K562 (cell line): Measurements from ENCODE around the gene PIP4K2A. TPM values are rescaled to one million over a fixed set of nuclear protein-coding genes. Genes with fewer than 3 reads are reported as not detected.

ENCODE experiments used
- DLX4 ChIP-seq: fragments of 250-450 bp; sonication (Bioruptor Pico); IDR thresholded peaks from 2 replicates; pipeline ENCODE4 v1.6.1; 2021; ENCODE audit warnings: mild to moderate bottlenecking
- ELF4 ChIP-seq: fragments of 450-650 bp; formaldehyde crosslinking; IDR thresholded peaks from 2 replicates; pipeline ENCODE4 v1.4.0; 2022; ENCODE audit warnings: missing genetic modification characterization
- FOXK1 ChIP-seq: sonication (generic); formaldehyde crosslinking; IDR thresholded peaks from 2 replicates; pipeline ENCODE4 v1.8.0; 2022; ENCODE audit warnings: missing genetic modification reagents, mild to moderate bottlenecking, borderline replicate concordance
- HDAC3 ChIP-seq: fragments of 450-650 bp; IDR thresholded peaks from 2 replicates; pipeline ENCODE4 v1.6.1; 2018; ENCODE audit warnings: borderline replicate concordance, mild to moderate bottlenecking, moderate library complexity; ENCODE audit not compliant: partially characterized antibody
- L3MBTL2 ChIP-seq: fragments of 450-650 bp; IDR thresholded peaks from 2 replicates; pipeline ENCODE4 v1.6.1; 2016; ENCODE audit warnings: mild to moderate bottlenecking, moderate library complexity
- MYBL2 ChIP-seq, 2 experiments: fragments of 450-650 bp in 1 of 2; sonication (generic) in 1 of 2; formaldehyde crosslinking in 1 of 2; IDR thresholded peaks; 2 replicates each; pipeline versions ENCODE4 v1.6.1 to v1.8.1; 2017 to 2022; ENCODE audit warnings: borderline replicate concordance in 1 of 2, inconsistent platforms in 1 of 2, low read depth in 1 of 2, mild to moderate bottlenecking in 1 of 2, missing genetic modification reagents in 1 of 2, moderate library complexity in 1 of 2
- NR3C1 ChIP-seq: sonication (generic); formaldehyde crosslinking; IDR thresholded peaks from 2 replicates; pipeline ENCODE4 v1.8.1; 2022; ENCODE audit warnings: missing genetic modification reagents
- OTX1 ChIP-seq: fragments of 450-650 bp; formaldehyde crosslinking; IDR thresholded peaks from 2 replicates; pipeline ENCODE4 v1.4.0; 2022; ENCODE audit warnings: mild to moderate bottlenecking
- PHB ChIP-seq: fragments of 250-450 bp; sonication (Bioruptor Pico); IDR thresholded peaks from 2 replicates; pipeline ENCODE4 v1.5.0; 2021
- POLR3A ChIP-seq: IDR thresholded peaks from 2 replicates; pipeline ENCODE4 v1.6.1; 2011; ENCODE audit warnings: borderline replicate concordance, mild to moderate bottlenecking, moderate library complexity; ENCODE audit not compliant: insufficient read length, insufficient read depth; ENCODE audit errors: extremely low read depth
- RBM39 ChIP-seq: fragments of 200-400 bp; formaldehyde crosslinking; optimal IDR thresholded peaks from 2 replicates; pipeline ENCODE3; 2018; ENCODE audit warnings: low read depth, low read length
- SMARCA5 ChIP-seq: fragments of 450-650 bp; IDR thresholded peaks from 2 replicates; pipeline ENCODE4 v1.6.1; 2016
- TEAD2 ChIP-seq: fragments of 450-650 bp; IDR thresholded peaks from 2 replicates; pipeline ENCODE4 v1.6.1; 2016; ENCODE audit warnings: missing genetic modification characterization, control low read depth, missing compliant biosample characterization
- TSHZ1 ChIP-seq: fragments of 250-450 bp; sonication (Bioruptor Pico); IDR thresholded peaks from 2 replicates; pipeline ENCODE4 v1.4.0; 2020; ENCODE audit warnings: mild to moderate bottlenecking, moderate library complexity
- ZNF140 ChIP-seq: fragments of 250-450 bp; sonication (Bioruptor Pico); IDR thresholded peaks from 2 replicates; pipeline ENCODE4 v1.8.0; 2021; ENCODE audit warnings: moderate library complexity, mild to moderate bottlenecking, inconsistent platforms
- ZNF212 ChIP-seq: fragments of 450-650 bp; formaldehyde crosslinking; IDR thresholded peaks from 2 replicates; pipeline ENCODE4 v1.4.0; 2020; ENCODE audit warnings: mild to moderate bottlenecking
- ZNF263 ChIP-seq: sonication (generic); formaldehyde crosslinking; IDR thresholded peaks from 2 replicates; pipeline ENCODE4 v1.8.0; 2022; ENCODE audit warnings: mild to moderate bottlenecking, missing genetic modification reagents, borderline replicate concordance
- ZNF707 ChIP-seq: fragments of 250-450 bp; sonication (Bioruptor Pico); conservative IDR thresholded peaks from 2 replicates; pipeline ENCODE4 v1.8.0; 2022; ENCODE audit warnings: inconsistent platforms, mild to moderate bottlenecking, moderate library complexity
- ZNF717 ChIP-seq: fragments of 250-450 bp; sonication (Bioruptor Pico); IDR thresholded peaks from 2 replicates; pipeline ENCODE4 v1.5.0; 2021
- polyA plus RNA-seq, 8 experiments: library from polyadenylated mRNA; depleted of rRNA in 4 of 8; stranded (reverse) in 5 of 8; unstranded in 3 of 8; fragments of >200 nt; fragmentation: Nextera tagmentation in 2 of 8; fragmentation: Illumina TruSeq in 1 of 8; extraction: Ambion mirVana in 2 of 8; extraction: Trizol in 1 of 8; gene quantifications; 2 replicates each; pipeline versions ENCODE4 v1.2.1 to v1.2.3, GENCODE V29; 2011 to 2014; ENCODE audit warnings: inconsistent platforms in 1 of 8, missing spikeins in 1 of 8
- total RNA-seq, 7 experiments: library from RNA; depleted of rRNA in 6 of 7; stranded (reverse); fragments of >200 nt in 6 of 7; fragmentation: Illumina TruSeq in 2 of 7; extraction: Trizol in 2 of 7; gene quantifications; 2 replicates each; pipeline versions ENCODE4 v1.2.1 to v1.2.3, GENCODE V29; 2011 to 2021; ENCODE audit warnings: low replicate concordance in 1 of 7
- TF ChIP-seq, protein P1 (sequence below): sonication (generic); formaldehyde crosslinking; IDR thresholded peaks from 2 replicates; pipeline ENCODE4 v1.4.0; 2020; ENCODE audit warnings: mild to moderate bottlenecking, missing genetic modification reagents
- TF ChIP-seq, protein P2 (sequence below): fragments of 250-450 bp; sonication (Bioruptor Pico); IDR thresholded peaks from 2 replicates; pipeline ENCODE4 v1.5.0; 2021; ENCODE audit warnings: mild to moderate bottlenecking, moderate library complexity

The PIP4K2A gene
- total and polyA plus RNA-seq, 9 of the 15 experiments (the other 6 are each of a cell fraction or from before 2014, with no cell fraction given): 35.6 to 117 (median 71.9) TPM

DNA sequence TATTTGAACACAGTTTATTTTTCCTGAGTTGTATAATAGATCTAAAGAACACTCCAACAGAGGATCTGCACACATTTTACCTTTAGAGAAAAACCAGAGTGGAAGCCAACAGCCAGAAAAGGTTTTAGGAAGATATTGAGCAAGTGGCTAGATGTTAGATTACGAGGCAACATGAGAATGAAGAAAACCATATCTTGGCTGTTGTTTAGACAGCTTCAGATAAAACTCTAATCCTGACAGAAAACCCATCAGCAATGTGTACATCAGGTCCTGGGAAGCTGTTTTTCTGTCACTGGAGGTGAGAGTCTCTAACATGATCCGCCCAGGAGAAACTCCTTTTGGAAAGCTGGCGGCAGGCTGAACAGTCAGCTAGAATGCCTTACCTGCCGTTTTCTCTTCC, 209.6 kb downstream of the PIP4K2A start (continued):
- TF ChIP-seq, protein P1, sequence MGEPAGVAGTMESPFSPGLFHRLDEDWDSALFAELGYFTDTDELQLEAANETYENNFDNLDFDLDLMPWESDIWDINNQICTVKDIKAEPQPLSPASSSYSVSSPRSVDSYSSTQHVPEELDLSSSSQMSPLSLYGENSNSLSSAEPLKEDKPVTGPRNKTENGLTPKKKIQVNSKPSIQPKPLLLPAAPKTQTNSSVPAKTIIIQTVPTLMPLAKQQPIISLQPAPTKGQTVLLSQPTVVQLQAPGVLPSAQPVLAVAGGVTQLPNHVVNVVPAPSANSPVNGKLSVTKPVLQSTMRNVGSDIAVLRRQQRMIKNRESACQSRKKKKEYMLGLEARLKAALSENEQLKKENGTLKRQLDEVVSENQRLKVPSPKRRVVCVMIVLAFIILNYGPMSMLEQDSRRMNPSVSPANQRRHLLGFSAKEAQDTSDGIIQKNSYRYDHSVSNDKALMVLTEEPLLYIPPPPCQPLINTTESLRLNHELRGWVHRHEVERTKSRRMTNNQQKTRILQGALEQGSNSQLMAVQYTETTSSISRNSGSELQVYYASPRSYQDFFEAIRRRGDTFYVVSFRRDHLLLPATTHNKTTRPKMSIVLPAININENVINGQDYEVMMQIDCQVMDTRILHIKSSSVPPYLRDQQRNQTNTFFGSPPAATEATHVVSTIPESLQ (CRISPR knock-in tag): no peak
- no peak for TF ChIP-seq SMARCA5
- TF ChIP-seq HDAC3: no peak
- TF ChIP-seq, protein P2, sequence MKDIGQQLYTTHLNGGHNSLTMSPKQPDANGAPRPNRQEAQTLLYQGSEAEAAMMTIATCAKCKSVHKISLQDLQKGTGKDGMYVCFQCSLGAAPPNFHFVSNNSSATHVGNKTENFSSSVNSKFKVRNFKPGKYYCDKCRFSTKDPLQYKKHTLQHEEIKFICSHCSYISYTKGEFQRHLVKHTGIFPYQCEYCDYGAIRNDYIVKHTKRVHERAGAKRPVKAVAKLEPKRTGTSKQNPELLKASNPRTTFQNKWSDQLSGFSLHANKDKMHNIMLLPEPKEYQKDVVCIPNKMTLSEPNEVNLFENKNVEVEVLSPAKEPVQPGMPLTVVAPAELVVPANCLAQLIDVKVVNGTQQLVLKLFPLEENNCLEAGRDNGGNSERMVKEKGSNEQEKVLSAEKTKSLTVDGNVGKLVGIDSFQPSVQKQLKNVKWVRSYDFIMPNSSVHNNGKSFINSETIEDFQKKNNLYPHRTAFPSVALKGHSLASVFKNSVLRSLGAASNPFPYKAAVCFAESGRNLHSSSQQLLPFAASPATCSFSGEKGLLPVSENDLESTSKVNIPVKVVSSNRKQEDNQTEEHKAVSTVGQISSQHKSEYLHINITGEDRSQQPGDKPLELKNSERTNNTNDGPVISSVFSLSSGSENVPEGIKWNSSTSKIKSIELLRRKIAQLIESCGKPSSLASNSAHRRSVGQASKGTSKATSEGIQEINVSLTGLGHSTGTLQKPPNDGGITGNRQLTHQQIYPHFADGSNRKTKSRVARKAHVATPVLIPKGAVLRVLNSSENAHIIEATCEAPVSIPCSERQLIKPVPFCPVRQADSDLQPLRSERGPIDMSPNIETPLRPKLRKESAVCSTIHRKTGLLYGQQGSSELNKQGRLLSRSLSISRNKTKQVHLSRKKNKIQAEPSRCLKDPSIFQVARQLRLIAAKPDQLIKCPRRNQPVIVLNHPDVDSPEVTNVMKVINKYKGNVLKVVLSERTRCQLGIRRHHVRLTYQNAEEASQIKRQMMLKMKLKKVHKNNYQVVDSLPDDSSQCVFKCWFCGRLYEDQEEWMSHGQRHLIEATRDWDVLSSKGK (CRISPR knock-in tag): no peak
- no peak for TF ChIP-seq L3MBTL2
- no peak for TF ChIP-seq ELF4 (CRISPR knock-in tag)
- no peak for TF ChIP-seq ZNF140 (CRISPR knock-in tag)
- no peak for TF ChIP-seq RBM39
- no peak for TF ChIP-seq TEAD2 (tag)
- TF ChIP-seq ZNF707 (CRISPR knock-in tag): no peak
- no peak for TF ChIP-seq ZNF212 (CRISPR knock-in tag)
- no peak for TF ChIP-seq ZNF263 (CRISPR knock-in tag)
- no peak for TF ChIP-seq POLR3A
- TF ChIP-seq OTX1: no peak
- TF ChIP-seq FOXK1: no peak
- no peak for TF ChIP-seq DLX4 (CRISPR knock-in tag)
- TF ChIP-seq TSHZ1 (CRISPR knock-in tag): no peak
- no peak for TF ChIP-seq MYBL2 (IDR thresholded peaks at IDR 0.05; ENCODE audit: low read depth)
- no peak for TF ChIP-seq MYBL2 (CRISPR knock-in tag; IDR thresholded peaks at IDR 0.05; ENCODE audit: borderline replicate concordance)
- no peak for TF ChIP-seq NR3C1 (CRISPR knock-in tag)
- no peak for TF ChIP-seq PHB (CRISPR knock-in tag)
- TF ChIP-seq ZNF717 (CRISPR knock-in tag): no peak
